NCI-H748 (cell line): ENCODE results near the gene NOTCH4.
"Not testable (repeated sequence)": the region's sequence is repeated elsewhere in the genome, so short reads cannot be mapped to it uniquely, and the experiment has no call there.

ENCODE experiments used
- DNase-seq: peaks from one replicate; lab custom pipeline; 2025; ENCODE audit not compliant: unreplicated experiment; lab: John Stamatoyannopoulos, UW

NOTCH4 gene

GRCh38 chr6:32194825-32195651, 28.8 kb downstream of the NOTCH4 start:
- DNase-seq = peak; percentile 51

- DNase-seq = no peak
These were observed 29.5 kb downstream of the NOTCH4 start for GRCh38 chr6:32194388-32194787.

GRCh38 chr6:32193096-32193495, 30.8 kb downstream of the NOTCH4 start:
- not testable (repeated sequence) for DNase-seq

GRCh38 chr6:32192608-32193039, 31.2 kb downstream of the NOTCH4 start, which contains the start of gene GPSM3:
Gene GPSM3 (minus strand): TSS chr6:32192643. CDS start chr6:32192513, 130 bp downstream.
- peak; percentile 36 for DNase-seq

- no peak for DNase-seq
These were observed 31.9 kb downstream of the NOTCH4 start for GRCh38 chr6:32191696-32192607.

GRCh38 chr6:32190911-32191677, 32.8 kb downstream of the NOTCH4 start:
- DNase-seq = no peak

- peak; percentile 94 for DNase-seq
These were observed 33.6 kb downstream of the NOTCH4 start, which contains the start of gene PBX2 for GRCh38 chr6:32190054-32190851. Gene PBX2 (minus strand): TSS chr6:32190202. CDS start chr6:32189915, 287 bp downstream.

GRCh38 chr6:32189742-32190053, 34.2 kb downstream of the NOTCH4 start:
- DNase-seq = no peak

GRCh38 chr6:32189069-32189741, 34.7 kb downstream of the NOTCH4 start:
- DNase-seq = no peak

GRCh38 chr6:32188381-32189068, 35.3 kb downstream of the NOTCH4 start:
- DNase-seq = no peak

- DNase-seq = not testable (repeated sequence)
These were observed 36.0 kb downstream of the NOTCH4 start for GRCh38 chr6:32187725-32188380.

GRCh38 chr6:32187009-32187709, 36.7 kb downstream of the NOTCH4 start:
- no peak for DNase-seq

GRCh38 chr6:32186151-32186840, 37.6 kb downstream of the NOTCH4 start:
- DNase-seq = not testable (repeated sequence)

- not testable (repeated sequence) for DNase-seq
These were observed 38.2 kb downstream of the NOTCH4 start for GRCh38 chr6:32185681-32186131.

GRCh38 chr6:32184084-32184640, 39.7 kb downstream of the NOTCH4 start, which contains the start of gene AGER:
Gene AGER (minus strand): TSS chr6:32184253. CDS start chr6:32184222, 31 bp downstream.
- DNase-seq = no peak

- no peak for DNase-seq
These were observed 40.3 kb downstream of the NOTCH4 start for GRCh38 chr6:32183483-32184083.
